NB4 (cell line): Measurements from ENCODE around the gene HHIP.

Source experiments
- DNase-seq: peaks from one replicate; pipeline ENCODE4 v3.0.0; 2010; ENCODE audit warnings: low read depth
- H3K4me3 ChIP-seq: one replicate; pipeline ENCODE4 v1.5.1; 2011; ENCODE audit warnings: mild to moderate bottlenecking, low read depth, low read length, moderate library complexity
- MYC ChIP-seq: IDR thresholded peaks from 2 replicates; pipeline ENCODE4 v1.6.1; 2011; ENCODE audit warnings: low read depth, low read length
- POLR2A ChIP-seq: IDR thresholded peaks from 2 replicates; pipeline ENCODE4 v1.6.1; 2011; ENCODE audit warnings: mild to moderate bottlenecking; ENCODE audit not compliant: insufficient read length; ENCODE audit errors: extremely low read depth
- TF ChIP-seq, protein P1 (sequence below): IDR thresholded peaks from one replicate; pipeline ENCODE4 v1.5.1; 2012; ENCODE audit warnings: low read depth, low read length
- TF ChIP-seq, protein P2 (sequence below): IDR thresholded peaks from 2 replicates; pipeline ENCODE4 v1.6.1; 2011; ENCODE audit warnings: low read depth, low read length

HHIP gene, protein sequence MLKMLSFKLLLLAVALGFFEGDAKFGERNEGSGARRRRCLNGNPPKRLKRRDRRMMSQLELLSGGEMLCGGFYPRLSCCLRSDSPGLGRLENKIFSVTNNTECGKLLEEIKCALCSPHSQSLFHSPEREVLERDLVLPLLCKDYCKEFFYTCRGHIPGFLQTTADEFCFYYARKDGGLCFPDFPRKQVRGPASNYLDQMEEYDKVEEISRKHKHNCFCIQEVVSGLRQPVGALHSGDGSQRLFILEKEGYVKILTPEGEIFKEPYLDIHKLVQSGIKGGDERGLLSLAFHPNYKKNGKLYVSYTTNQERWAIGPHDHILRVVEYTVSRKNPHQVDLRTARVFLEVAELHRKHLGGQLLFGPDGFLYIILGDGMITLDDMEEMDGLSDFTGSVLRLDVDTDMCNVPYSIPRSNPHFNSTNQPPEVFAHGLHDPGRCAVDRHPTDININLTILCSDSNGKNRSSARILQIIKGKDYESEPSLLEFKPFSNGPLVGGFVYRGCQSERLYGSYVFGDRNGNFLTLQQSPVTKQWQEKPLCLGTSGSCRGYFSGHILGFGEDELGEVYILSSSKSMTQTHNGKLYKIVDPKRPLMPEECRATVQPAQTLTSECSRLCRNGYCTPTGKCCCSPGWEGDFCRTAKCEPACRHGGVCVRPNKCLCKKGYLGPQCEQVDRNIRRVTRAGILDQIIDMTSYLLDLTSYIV

DNA sequence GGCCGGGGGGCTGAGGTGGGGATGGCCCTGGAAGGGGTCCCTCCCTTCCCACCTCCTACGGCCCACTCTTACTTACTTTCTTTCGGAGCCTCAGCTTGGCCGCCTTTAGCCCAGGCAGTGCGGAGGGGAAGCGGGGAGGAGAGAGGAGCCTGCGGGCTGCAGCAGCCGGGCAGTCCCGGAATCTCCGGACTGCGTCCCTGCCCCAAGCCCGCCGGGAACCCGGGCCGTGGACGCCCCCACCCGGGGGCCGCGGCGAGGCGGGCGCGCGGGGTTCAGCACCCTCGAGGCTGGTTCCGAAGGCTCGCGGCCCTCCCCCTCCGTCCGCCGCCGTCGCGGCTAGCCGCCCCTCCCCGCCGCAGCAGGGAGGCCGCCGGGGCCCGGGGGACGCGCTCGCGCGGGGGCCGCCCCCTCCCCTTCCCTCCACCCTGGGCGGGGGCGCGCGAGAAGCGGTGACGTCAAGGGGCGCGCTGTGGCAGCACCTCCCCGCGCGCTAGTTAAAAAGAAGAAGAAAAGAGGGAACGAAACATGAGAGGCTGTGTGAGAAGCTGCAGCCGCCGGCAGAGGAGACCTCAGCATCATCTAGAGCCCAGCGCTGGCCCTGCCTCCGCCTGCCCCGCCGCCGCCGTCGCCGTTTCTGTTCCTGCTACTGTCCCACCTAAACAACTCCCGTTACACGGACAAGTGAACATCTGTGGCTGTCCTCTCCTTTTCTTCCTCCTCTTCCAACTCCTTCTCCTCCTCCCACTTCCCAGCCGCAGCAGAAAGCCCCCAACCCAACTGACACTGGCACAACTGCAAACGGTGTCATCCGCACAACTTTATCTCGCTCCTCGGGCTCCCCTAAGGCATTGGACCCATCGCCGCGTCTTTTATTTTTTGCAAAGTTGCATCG is at the start of gene HHIP:
Gene HHIP (plus strand): TSS at position 526 of the 892 bp plus-strand sequence. CDS start 520 bp downstream, outside the sequence.
- TF ChIP-seq, protein P1, sequence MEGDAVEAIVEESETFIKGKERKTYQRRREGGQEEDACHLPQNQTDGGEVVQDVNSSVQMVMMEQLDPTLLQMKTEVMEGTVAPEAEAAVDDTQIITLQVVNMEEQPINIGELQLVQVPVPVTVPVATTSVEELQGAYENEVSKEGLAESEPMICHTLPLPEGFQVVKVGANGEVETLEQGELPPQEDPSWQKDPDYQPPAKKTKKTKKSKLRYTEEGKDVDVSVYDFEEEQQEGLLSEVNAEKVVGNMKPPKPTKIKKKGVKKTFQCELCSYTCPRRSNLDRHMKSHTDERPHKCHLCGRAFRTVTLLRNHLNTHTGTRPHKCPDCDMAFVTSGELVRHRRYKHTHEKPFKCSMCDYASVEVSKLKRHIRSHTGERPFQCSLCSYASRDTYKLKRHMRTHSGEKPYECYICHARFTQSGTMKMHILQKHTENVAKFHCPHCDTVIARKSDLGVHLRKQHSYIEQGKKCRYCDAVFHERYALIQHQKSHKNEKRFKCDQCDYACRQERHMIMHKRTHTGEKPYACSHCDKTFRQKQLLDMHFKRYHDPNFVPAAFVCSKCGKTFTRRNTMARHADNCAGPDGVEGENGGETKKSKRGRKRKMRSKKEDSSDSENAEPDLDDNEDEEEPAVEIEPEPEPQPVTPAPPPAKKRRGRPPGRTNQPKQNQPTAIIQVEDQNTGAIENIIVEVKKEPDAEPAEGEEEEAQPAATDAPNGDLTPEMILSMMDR, result no peak
- TF ChIP-seq, protein P2, sequence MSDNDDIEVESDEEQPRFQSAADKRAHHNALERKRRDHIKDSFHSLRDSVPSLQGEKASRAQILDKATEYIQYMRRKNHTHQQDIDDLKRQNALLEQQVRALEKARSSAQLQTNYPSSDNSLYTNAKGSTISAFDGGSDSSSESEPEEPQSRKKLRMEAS, result no peak
- TF ChIP-seq MYC (no peak), POLR2A (no peak)
- H3K4me3 ChIP-seq, result no peak within 1 kb of the TSS
- DNase-seq, result no peak

DNA sequence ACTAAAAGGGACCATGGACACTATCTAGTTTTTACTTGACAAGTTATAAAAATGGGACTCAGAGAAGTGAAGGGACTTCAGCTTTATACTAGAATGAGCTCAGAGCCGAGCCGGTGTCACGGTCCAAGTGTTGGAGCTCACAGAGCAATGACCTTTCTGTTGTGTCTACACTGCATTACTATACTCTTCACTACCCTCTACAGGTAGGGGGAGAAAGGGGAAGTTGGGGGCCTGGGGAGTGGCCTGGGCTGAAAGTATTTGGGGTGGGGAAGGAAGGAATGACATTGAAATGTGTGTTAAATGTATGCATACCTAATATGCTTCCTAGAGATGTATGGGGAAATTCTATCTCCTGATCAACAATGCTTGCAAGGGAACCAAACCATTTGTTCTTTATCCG is 48.8 kb upstream of the HHIP start:
- TF ChIP-seq POLR2A (no peak), MYC (no peak)
- TF ChIP-seq, protein P2, result no peak
- TF ChIP-seq, protein P1, result no peak
- H3K4me3 ChIP-seq, result no peak overlapping the region
- no peak for DNase-seq

DNA sequence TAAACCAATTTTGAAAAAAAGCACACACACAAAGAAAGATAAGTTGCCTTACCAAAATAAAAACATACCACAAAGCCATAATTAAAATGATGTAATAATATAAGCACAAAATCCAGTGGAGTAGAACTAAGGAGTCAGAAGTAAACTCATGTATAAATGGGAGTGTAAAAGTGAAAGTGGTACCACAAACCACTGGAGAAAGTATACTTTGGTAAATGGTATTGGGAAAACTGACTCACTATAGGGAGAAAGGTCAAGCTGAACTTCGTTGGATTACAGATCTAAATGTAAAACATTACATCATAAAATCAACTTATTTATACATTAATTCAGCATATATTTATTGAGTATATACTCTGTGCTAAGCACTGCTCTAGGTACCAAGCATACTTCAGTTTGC is 46.3 kb upstream of the HHIP start:
- no peak for DNase-seq
- TF ChIP-seq, protein P1, result no peak
- TF ChIP-seq, protein P2, result no peak
- TF ChIP-seq MYC (no peak), POLR2A (no peak)

DNA sequence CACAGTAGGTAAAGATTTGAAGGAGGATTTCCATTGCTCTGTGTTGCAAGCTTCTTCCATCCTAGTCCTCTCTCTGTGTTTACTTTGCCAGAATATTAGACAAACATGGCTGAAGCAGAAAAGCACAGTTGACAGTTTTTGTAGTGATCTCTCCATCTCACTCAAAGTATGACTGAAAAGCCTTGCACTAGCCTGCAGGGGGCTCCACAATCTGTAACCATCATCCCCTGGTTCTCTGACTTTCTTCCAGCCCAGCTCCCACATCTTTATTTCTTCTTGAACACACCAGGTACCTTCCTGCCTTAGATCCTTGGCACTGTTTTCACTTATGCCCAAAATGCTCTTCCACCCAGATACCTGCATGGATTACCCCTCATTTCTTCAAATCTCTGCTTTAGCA is 34.1 kb upstream of the HHIP start:
- peak; percentile 12 for DNase-seq

More for the DNA sequence above, 46.3 kb upstream of the HHIP start:
- no peak overlapping the region for H3K4me3 ChIP-seq

DNA sequence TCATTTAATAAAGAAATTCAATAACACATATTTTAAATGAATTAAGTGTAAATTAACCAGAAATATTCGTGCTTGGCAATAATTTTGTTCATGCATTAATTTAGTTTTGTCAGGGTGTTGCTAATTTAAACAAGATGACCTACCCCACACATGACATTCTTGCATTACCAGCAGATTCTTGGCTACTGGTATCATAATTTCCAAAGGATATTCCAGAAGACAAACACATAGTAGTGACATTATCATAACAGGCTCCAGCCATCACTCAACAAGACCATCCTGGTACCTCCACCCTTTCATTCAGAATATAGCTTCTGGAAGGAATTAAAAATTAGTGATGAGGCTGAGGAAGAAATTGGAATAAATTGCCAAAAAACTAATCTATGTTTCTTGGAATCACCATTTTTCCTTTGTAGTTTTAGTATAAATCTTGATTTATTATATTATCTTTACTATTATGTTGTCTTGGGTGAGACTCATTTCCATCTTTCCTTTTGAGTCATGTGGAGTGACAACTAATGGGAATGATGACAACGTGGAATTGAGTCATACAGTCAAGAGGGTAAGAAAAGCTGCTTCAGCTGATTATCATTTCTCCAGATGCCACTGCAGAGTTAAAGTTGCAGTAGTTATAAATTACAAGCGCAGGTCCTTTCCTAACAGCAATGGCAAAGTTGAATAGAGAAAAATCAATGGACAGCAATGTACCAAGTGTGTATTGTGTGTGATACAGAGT is 30.9 kb upstream of the HHIP start:
- no peak for DNase-seq
- H3K4me3 ChIP-seq, result no peak overlapping the region
- no peak for TF ChIP-seq POLR2A
- TF ChIP-seq, protein P2, result no peak
- TF ChIP-seq MYC, result no peak
- TF ChIP-seq, protein P1, result no peak

More for the DNA sequence above, 34.1 kb upstream of the HHIP start:
- no peak for TF ChIP-seq MYC
- TF ChIP-seq, protein P1, result peak; percentile 57
- H3K4me3 ChIP-seq, result no peak overlapping the region
